ENCODE results near the gene PNKD. TPM values are rescaled to one million over a fixed set of nuclear protein-coding genes. Genes with fewer than 3 reads are reported as not detected.
A peak's percentile ranks its signal among the peaks of the same experiment; 100 is the strongest.

Gene PNKD
- total RNA-seq, 1 donor from 2014 or later: 13.5 TPM

DNA sequence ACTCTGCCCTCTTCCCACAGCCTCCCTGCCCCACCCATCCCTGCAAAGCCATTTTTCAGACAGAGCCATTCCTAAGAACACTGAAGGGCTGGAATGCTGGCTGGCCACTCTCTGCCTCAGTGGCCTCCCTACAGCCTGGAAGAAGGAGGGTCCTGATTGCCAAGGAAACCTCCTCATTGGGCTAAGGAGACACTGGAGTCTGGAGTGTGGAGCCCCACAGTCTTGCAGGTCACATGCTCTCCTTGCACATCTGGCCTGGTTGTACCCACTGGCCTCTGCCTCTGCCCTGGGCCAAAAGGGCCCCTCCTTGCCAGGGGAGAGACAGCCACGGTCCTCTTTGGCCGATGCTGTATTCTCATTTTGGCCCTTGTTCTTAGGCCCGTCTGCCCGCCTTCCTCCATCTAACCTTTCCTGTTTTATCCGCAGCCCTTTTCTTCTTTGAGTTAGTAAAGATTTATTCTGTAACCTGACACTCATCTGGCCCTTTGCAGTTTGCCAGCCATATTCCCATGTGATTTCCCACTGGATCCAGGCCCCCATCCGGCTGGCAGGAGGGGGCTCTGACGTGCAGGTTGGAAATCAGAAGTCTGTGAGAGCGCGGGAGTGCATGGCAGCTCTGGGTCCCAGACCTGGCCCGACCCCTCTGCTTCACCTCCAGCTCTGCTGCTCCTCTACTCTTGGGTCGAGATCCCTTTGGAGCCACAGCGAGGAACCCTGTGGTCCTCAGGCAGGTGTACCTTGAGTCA lies 75.3 kb downstream of the PNKD start:
- no peaks in the 10 kb centered on the region for H4K20me1 ChIP-seq (ENCODE audit: low read depth)
- H3K9ac ChIP-seq: no peak overlapping the region
- no peaks in the 10 kb centered on the region for H3K27me3 ChIP-seq
- Mint-ChIP-seq H3K27ac (peak overlapping the region; percentile 5), H3K4me1 (peaks cover 13% of the 10 kb centered on the region), H3K36me3 (peaks cover 2% of the 10 kb centered on the region), H3K9me3 (peaks cover 3% of the 10 kb centered on the region), H3K4me3 (no peak overlapping the region), H3K27me3 (ENCODE audit: insufficient read depth, low read depth) (peaks cover 9% of the 10 kb centered on the region)
- H3K4me2 ChIP-seq: no peak overlapping the region
- no peak overlapping the region for H3K4me3 ChIP-seq
- H3K36me3 ChIP-seq: no peaks in the 10 kb centered on the region
- H3F3A ChIP-seq (ENCODE audit: low read depth): no peaks in the 10 kb centered on the region
- no peak for DNase-seq (ENCODE audit: low spot score)
- TF ChIP-seq EZH2phosphoT487 (IDR thresholded peaks at IDR 0.05): no peak
- TF ChIP-seq CTCF (IDR thresholded peaks at IDR 0.05): no peak
- no peak for TF ChIP-seq EZH2 (IDR thresholded peaks at IDR 0.05)
- H3K79me2 ChIP-seq (ENCODE audit: low read depth): no peaks in the 10 kb centered on the region
- no peaks in the 10 kb centered on the region for H3K4me1 ChIP-seq
- H2AFZ ChIP-seq (replicated peaks): no peak overlapping the region
- no peaks in the 10 kb centered on the region for H3K9me3 ChIP-seq (ENCODE audit: low read depth)
- H3K27ac ChIP-seq: no peak overlapping the region

DNA sequence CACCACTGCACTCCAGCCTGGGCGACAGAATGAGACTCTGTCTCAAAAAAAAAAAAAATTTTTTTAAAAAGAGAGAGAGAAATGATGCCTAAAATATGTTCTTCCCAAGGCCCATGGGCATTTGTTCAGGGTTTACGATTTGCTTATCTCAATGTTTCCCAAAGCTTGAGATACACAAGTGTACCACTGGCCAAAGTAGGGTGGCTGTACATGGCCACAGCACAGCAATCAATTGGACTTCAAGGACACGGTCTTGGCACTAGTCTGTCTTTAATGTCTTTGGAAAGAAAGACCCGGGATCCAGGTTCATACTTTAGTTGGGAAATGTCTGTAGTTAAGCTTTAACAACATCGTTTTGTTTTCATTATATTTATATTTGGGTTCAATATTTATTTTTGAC lies 76.9 kb downstream of the PNKD start:
- H3K27me3 Mint-ChIP-seq (ENCODE audit: insufficient read depth, low read depth): peaks cover 9% of the 10 kb centered on the region
- H2AFZ ChIP-seq (replicated peaks): no peak overlapping the region
- no peak overlapping the region for H3K9ac ChIP-seq

DNA sequence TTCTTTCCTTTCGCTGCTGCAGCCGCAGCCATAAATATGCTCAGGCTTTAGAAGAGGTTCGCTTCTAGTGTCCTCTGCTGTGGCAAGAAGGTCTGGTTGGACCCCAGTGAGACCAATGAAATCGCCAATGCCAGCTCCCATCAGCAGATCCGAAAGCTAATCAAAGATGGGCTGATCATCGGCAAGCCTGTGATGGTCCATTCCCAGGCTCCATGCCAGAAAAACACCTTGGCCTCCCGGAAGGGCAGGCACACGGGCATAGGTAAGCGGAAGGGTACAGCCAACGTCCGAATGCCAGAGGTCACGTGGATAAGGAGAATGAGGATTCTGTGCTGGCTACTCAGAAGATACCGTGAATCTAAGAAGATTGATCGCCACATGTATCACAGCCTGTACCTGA lies 83.7 kb downstream of the PNKD start:
- Mint-ChIP-seq H3K36me3 (peaks cover 2% of the 10 kb centered on the region), H3K9me3 (peaks cover 24% of the 10 kb centered on the region), H3K4me3 (no peak overlapping the region), H3K4me1 (peaks cover 27% of the 10 kb centered on the region), H3K27ac (no peak overlapping the region), H3K27me3 (ENCODE audit: insufficient read depth, low read depth) (peaks cover 14% of the 10 kb centered on the region)
- Histone ChIP-seq H3K9ac (no peak overlapping the region), H3F3A (ENCODE audit: low read depth) (peaks cover 21% of the 10 kb centered on the region), H2AFZ (replicated peaks) (no peak overlapping the region), H3K27ac (no peak overlapping the region), H3K9me3 (ENCODE audit: low read depth) (no peaks in the 10 kb centered on the region), H3K4me3 (no peak overlapping the region), H4K20me1 (ENCODE audit: low read depth) (no peaks in the 10 kb centered on the region), H3K4me2 (no peak overlapping the region), H3K36me3 (no peaks in the 10 kb centered on the region), H3K27me3 (no peaks in the 10 kb centered on the region), H3K4me1 (peaks cover 10% of the 10 kb centered on the region), H3K79me2 (ENCODE audit: low read depth) (no peaks in the 10 kb centered on the region)
- TF ChIP-seq EZH2phosphoT487 (IDR thresholded peaks at IDR 0.05) (no peak), CTCF (IDR thresholded peaks at IDR 0.05) (no peak), EZH2 (IDR thresholded peaks at IDR 0.05) (no peak)
- DNase-seq (ENCODE audit: low spot score): no peak

More for the DNA sequence above, 76.9 kb downstream of the PNKD start:
- no peaks in the 10 kb centered on the region for H3K79me2 ChIP-seq (ENCODE audit: low read depth)
- no peaks in the 10 kb centered on the region for H3K27me3 ChIP-seq
- no peak overlapping the region for H3K27ac ChIP-seq
- H3K36me3 Mint-ChIP-seq: peaks cover 2% of the 10 kb centered on the region
- no peak for DNase-seq (ENCODE audit: low spot score)
- no peak overlapping the region for H3K27ac Mint-ChIP-seq
- H3K4me1 Mint-ChIP-seq: peaks cover 13% of the 10 kb centered on the region
- no peak overlapping the region for H3K4me3 Mint-ChIP-seq
- H3F3A ChIP-seq (ENCODE audit: low read depth): no peaks in the 10 kb centered on the region
- H3K9me3 ChIP-seq (ENCODE audit: low read depth): no peaks in the 10 kb centered on the region
- no peak overlapping the region for H3K4me2 ChIP-seq
- H3K4me1 ChIP-seq: no peaks in the 10 kb centered on the region
- no peaks in the 10 kb centered on the region for H3K36me3 ChIP-seq
- TF ChIP-seq EZH2 (IDR thresholded peaks at IDR 0.05) (no peak), CTCF (IDR thresholded peaks at IDR 0.05) (no peak), EZH2phosphoT487 (IDR thresholded peaks at IDR 0.05) (no peak)
- no peak overlapping the region for H3K4me3 ChIP-seq
- H3K9me3 Mint-ChIP-seq: peaks cover 11% of the 10 kb centered on the region
- no peaks in the 10 kb centered on the region for H4K20me1 ChIP-seq (ENCODE audit: low read depth)

All from neural progenitor cell (in vitro differentiated cells).